ENCODE measurements around the gene CST9. TPM values are rescaled to one million over a fixed set of nuclear protein-coding genes. Genes with fewer than 3 reads are reported as not detected.

The CST9 gene
- total and polyA plus RNA-seq, 10 donors: not detected

DNA sequence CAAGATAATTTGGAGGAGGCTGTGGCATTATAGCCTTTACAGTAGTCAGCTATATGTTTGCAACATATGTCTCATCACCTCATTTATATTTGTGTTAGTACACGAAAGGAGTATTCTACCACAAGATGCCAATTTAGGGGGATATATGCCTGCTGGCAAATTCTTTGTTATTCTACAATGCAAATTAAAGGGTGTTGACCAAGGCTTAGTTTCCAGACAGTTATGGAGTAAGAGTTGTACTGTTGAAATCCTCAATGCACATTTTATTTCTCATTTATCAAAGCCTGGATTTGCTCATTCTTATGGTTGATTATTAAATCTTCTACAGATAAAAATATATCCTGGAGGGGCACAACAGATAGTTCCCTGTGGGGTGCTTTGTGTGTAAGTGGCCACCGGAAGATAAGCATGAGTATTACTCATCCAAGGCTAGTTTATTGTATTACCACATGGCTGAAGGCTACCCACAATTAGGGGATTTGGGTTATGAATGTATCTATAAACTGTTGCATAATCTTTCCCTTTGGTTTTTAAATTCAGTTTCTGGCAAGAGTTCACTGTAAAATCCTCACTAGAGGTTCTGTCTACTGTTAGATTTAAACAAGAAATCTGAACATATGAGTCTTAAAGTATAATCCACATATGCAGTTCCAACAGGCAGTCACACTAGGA is 9.0 kb downstream of the CST9 start:
- TF ChIP-seq POLR2AphosphoS5 (IDR thresholded peaks at IDR 0.05): no peak
- TF ChIP-seq POLR2A (IDR thresholded peaks at IDR 0.05): no peak
- TF ChIP-seq, protein P1, sequence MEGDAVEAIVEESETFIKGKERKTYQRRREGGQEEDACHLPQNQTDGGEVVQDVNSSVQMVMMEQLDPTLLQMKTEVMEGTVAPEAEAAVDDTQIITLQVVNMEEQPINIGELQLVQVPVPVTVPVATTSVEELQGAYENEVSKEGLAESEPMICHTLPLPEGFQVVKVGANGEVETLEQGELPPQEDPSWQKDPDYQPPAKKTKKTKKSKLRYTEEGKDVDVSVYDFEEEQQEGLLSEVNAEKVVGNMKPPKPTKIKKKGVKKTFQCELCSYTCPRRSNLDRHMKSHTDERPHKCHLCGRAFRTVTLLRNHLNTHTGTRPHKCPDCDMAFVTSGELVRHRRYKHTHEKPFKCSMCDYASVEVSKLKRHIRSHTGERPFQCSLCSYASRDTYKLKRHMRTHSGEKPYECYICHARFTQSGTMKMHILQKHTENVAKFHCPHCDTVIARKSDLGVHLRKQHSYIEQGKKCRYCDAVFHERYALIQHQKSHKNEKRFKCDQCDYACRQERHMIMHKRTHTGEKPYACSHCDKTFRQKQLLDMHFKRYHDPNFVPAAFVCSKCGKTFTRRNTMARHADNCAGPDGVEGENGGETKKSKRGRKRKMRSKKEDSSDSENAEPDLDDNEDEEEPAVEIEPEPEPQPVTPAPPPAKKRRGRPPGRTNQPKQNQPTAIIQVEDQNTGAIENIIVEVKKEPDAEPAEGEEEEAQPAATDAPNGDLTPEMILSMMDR (IDR thresholded peaks at IDR 0.05 in 8 of 11, conservative IDR thresholded peaks at IDR 0.05 in 3 of 11): no peak
- Histone ChIP-seq H3K27ac (no peak overlapping the region), H3K9me3 (no peaks in the 10 kb centered on the region), H3K27me3 (replicated peaks in 1 of 7) (no peaks in the 10 kb centered on the region), H3K36me3 (no peaks in the 10 kb centered on the region), H3K4me1 (no peaks in the 10 kb centered on the region), H3K4me3 (no peak overlapping the region)
- intact Hi-C loops (cut with DNase I; ENCODE audit: low total_unique reads): no loop called here
- 41 to 71% (median 54%) methylated on average over 2 of the region's 2 CpGs for WGBS, 5 donors
- DNase-seq: no peak

DNA sequence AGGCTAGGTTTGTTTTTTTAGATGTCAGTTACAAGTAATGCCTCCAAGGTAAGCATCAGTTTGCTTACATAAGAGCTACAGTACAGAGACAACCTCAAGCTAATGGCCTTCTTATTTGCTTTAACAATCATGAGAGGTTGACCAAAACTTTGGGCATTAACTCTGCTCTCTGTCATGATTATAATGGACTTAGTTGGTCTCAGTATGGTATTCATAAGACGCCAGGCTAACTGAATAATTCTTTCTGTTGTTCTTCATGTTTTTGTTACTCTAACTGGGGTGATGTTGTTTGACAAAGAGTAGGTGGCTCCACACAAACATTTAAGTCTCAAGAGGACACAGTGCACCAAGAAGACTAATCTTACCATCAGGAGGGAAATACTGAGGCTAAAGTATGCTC is 9.8 kb downstream of the CST9 start:
- Histone ChIP-seq H3K4me3 (no peak overlapping the region), H3K9me3 (no peaks in the 10 kb centered on the region), H3K27me3 (replicated peaks in 1 of 7) (no peaks in the 10 kb centered on the region), H3K27ac (no peak overlapping the region), H3K4me1 (no peaks in the 10 kb centered on the region), H3K36me3 (no peaks in the 10 kb centered on the region)
- TF ChIP-seq, protein P1 (IDR thresholded peaks at IDR 0.05 in 8 of 11, conservative IDR thresholded peaks at IDR 0.05 in 3 of 11): no peak
- TF ChIP-seq POLR2A (IDR thresholded peaks at IDR 0.05): no peak
- TF ChIP-seq POLR2AphosphoS5 (IDR thresholded peaks at IDR 0.05): no peak
- intact Hi-C loops (cut with DNase I; ENCODE audit: low total_unique reads): no loop called here
- no peak for DNase-seq
- 80 to 92% (median 87%) methylated on average over 1 of the region's 1 CpG for WGBS, 5 donors

DNA sequence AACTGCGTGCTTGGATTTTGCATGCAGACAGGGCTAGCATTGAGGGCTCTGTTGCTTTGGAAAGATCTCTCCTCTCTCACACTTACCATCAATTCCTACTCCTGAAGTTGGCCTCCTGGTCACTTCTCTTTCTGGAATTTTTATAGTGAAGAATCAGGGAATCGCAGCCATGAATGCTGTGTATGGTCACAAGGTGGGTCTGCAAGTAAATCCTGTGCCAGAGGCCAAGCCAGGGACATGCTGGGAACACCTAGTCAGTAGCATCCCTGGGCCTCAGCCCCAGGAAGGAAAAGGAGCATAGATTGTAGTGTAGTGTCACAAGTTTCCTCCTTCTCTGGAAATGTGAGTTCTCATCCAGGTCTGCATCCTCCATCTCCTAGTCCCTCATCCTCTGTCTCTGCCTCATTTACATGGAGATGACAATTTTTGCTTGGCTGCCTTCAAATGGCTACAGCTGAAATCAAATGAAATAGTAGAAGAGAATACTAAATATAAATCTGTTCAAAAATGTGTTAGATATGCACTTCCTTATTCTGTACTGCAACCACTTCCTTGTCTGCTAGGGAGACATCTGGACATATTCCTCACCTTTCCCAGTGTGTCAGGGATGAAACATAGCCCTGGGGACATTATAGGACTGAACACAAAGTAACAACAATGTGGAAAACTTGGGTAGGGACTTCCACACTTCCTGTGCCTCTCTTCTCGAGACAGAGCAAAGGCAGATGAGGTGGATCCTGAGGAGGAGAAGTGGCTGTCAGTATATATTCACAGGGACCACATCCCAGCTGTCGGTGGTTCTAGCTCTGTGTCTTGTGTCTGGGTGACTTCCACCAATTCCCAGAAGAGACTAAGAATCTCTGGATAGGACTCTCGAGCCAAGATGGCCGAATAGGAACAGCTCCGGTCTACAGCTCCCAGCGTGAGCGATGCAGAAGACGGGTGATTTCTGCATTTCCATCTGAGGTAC is 17.0 kb downstream of the CST9 start:
- H3K27me3 ChIP-seq (replicated peaks in 1 of 7): peaks cover 0 to 34% (median 0%) of the 10 kb centered on the region in 7 donors
- no peak overlapping the region for H3K27ac ChIP-seq
- no peak for DNase-seq
- TF ChIP-seq POLR2A (IDR thresholded peaks at IDR 0.05) (no peak), POLR2AphosphoS5 (IDR thresholded peaks at IDR 0.05) (no peak)
- TF ChIP-seq, protein P1 (IDR thresholded peaks at IDR 0.05 in 8 of 11, conservative IDR thresholded peaks at IDR 0.05 in 3 of 11): no peak
- H3K36me3 ChIP-seq: no peaks in the 10 kb centered on the region
- no peaks in the 10 kb centered on the region for H3K9me3 ChIP-seq
- no peak overlapping the region for H3K4me3 ChIP-seq
- H3K4me1 ChIP-seq: no peaks in the 10 kb centered on the region
- WGBS, 5 donors: 85 to 89% (median 88%) methylated on average over 9 to 10 of the region's 10 CpGs
- intact Hi-C loops (cut with DNase I; ENCODE audit: low total_unique reads): no loop called here

DNA sequence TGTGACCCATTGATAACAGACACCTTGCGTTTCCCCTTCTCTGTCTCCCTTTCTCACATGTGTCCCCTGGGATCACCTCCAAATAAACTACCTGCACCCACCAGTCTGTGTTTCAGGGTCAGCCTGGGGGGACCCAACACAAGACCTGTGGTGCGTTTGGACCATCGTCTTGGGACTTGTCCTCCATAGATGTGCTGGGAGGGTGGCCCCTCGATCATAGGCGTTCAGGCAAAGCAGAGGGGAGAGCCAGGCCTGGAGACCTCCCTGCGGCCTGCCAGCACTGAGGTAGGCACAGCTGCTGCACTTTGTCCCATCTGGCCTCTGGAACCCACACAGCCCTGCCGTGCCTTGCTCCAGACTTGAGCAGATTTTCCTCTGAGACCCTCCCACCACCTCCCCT is 18.1 kb downstream of the CST9 start:
- intact Hi-C loops (cut with DNase I; ENCODE audit: low total_unique reads): no loop called here
- H3K27me3 ChIP-seq (replicated peaks in 1 of 7): peaks cover 0 to 34% (median 0%) of the 10 kb centered on the region in 7 donors
- WGBS, 5 donors: 77 to 89% (median 82%) methylated on average over 7 of the region's 7 CpGs
- TF ChIP-seq POLR2AphosphoS5 (IDR thresholded peaks at IDR 0.05): no peak
- no peak for TF ChIP-seq POLR2A (IDR thresholded peaks at IDR 0.05)
- TF ChIP-seq, protein P1 (IDR thresholded peaks at IDR 0.05 in 8 of 11, conservative IDR thresholded peaks at IDR 0.05 in 3 of 11): no peak
- H3K27ac ChIP-seq: no peak overlapping the region
- H3K4me1 ChIP-seq: no peaks in the 10 kb centered on the region
- H3K9me3 ChIP-seq: no peaks in the 10 kb centered on the region
- no peaks in the 10 kb centered on the region for H3K36me3 ChIP-seq
- H3K4me3 ChIP-seq: no peak overlapping the region
- DNase-seq: no peak
